ENCODE results near the gene NMT1.

Gene NMT1

DNA sequence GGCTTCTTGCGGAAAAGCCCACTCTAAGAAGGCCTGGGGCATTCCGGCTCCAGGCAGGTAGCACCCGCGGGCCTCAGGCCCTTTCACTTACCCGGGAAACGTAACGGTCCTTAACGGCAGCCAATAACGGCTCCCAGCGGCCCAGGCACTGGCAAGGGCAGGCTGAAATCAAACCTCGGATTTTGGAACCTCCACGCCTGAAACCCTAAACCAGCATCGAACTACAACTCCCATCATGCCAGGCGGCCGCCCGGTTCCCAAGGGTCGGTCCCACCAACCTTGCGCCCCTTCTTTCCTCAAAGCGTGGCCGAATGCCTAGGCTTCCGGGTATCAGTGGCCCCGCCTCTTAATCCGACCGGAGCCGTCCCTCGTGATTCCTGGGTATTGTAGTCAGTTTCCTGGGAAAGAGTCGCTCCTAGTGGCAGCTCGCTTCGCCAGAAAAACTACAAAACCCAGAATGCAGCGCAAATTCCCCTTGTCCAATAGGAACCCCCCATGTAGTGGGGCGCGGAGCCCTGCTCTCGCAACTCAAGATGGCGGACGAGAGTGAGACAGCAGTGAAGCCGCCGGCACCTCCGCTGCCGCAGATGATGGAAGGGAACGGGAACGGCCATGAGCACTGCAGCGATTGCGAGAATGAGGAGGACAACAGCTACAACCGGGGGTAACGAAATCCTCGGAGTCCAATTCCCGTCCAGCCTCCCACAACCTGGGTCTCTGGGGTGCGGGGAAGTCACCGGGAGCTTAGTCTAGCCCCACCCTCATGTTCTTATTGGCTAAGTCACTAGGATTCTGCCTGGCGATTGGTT, at the start of gene NMT1:
Gene NMT1 (plus strand): TSS at position 521 of the 809 bp plus-strand sequence. CDS start 13 bp downstream, at position 534.
- TF ChIP-seq RAD21 (IDR thresholded peaks at IDR 0.05; ENCODE audit: low read depth) (no peak), EP300 (IDR thresholded peaks at IDR 0.05; ENCODE audit: borderline replicate concordance) (no peak; the same call in 1 of the 2 replicates), EGR1 (IDR thresholded peaks at IDR 0.05) (no peak), ZBTB7A (IDR thresholded peaks at IDR 0.05; ENCODE audit: low read depth) (peak; percentile 89), CREB1 (IDR thresholded peaks at IDR 0.05; ENCODE audit: low read depth) (peak; percentile 36; the same call in 1 of the 2 replicates), TEAD4 (IDR thresholded peaks at IDR 0.05) (0 out of 2 replicates have a peak, but pooled peaks have one; percentile 9), YY1 (IDR thresholded peaks at IDR 0.05; ENCODE audit: low read depth) (peak; percentile 98), TCF12 (IDR thresholded peaks at IDR 0.05; ENCODE audit: low read depth) (peak; percentile 37; the same call in 1 of the 2 replicates), FOXM1 (IDR thresholded peaks at IDR 0.05; ENCODE audit: borderline replicate concordance, low read depth) (no peak), NFIC (IDR thresholded peaks at IDR 0.05) (peak; percentile 46; the same call in 1 of the 2 replicates), TAF1 (IDR thresholded peaks at IDR 0.05; ENCODE audit: low read depth) (peak; percentile 99), CEBPB (IDR thresholded peaks at IDR 0.05) (peak; percentile 77)
- TF ChIP-seq, protein P1, sequence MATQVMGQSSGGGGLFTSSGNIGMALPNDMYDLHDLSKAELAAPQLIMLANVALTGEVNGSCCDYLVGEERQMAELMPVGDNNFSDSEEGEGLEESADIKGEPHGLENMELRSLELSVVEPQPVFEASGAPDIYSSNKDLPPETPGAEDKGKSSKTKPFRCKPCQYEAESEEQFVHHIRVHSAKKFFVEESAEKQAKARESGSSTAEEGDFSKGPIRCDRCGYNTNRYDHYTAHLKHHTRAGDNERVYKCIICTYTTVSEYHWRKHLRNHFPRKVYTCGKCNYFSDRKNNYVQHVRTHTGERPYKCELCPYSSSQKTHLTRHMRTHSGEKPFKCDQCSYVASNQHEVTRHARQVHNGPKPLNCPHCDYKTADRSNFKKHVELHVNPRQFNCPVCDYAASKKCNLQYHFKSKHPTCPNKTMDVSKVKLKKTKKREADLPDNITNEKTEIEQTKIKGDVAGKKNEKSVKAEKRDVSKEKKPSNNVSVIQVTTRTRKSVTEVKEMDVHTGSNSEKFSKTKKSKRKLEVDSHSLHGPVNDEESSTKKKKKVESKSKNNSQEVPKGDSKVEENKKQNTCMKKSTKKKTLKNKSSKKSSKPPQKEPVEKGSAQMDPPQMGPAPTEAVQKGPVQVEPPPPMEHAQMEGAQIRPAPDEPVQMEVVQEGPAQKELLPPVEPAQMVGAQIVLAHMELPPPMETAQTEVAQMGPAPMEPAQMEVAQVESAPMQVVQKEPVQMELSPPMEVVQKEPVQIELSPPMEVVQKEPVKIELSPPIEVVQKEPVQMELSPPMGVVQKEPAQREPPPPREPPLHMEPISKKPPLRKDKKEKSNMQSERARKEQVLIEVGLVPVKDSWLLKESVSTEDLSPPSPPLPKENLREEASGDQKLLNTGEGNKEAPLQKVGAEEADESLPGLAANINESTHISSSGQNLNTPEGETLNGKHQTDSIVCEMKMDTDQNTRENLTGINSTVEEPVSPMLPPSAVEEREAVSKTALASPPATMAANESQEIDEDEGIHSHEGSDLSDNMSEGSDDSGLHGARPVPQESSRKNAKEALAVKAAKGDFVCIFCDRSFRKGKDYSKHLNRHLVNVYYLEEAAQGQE (IDR thresholded peaks at IDR 0.05; ENCODE audit: low read depth) = no peak
- TF ChIP-seq, protein P2, sequence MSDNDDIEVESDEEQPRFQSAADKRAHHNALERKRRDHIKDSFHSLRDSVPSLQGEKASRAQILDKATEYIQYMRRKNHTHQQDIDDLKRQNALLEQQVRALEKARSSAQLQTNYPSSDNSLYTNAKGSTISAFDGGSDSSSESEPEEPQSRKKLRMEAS (IDR thresholded peaks at IDR 0.05) = peak; percentile 25; the same call in 1 of the 2 replicates
- TF ChIP-seq, protein P3, sequence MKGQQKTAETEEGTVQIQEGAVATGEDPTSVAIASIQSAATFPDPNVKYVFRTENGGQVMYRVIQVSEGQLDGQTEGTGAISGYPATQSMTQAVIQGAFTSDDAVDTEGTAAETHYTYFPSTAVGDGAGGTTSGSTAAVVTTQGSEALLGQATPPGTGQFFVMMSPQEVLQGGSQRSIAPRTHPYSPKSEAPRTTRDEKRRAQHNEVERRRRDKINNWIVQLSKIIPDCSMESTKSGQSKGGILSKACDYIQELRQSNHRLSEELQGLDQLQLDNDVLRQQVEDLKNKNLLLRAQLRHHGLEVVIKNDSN (IDR thresholded peaks at IDR 0.05) = peak; percentile 47

DNA sequence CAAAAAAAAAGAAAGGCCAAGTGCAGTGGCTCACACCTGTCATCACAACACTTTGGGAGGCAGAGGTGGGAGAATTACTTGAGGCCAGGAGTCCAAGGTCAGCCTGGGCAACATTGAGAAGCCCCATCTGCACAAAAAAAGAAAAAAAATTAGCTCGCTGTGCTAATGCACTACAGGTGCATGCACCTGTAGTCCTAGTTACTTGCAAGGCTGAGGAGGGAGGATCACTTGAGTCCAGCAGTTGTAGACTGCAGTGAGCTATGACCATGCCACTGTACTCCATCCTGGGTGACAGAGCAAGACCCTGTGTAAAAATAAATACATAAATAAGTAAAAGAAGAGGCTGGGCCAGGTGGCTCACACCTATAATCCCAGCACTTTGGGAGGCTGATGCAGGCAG, 49.4 kb upstream of the NMT1 start:
- TF ChIP-seq YY1 (IDR thresholded peaks at IDR 0.05; ENCODE audit: low read depth) (no peak), TEAD4 (IDR thresholded peaks at IDR 0.05) (no peak), CEBPB (IDR thresholded peaks at IDR 0.05) (no peak)

DNA sequence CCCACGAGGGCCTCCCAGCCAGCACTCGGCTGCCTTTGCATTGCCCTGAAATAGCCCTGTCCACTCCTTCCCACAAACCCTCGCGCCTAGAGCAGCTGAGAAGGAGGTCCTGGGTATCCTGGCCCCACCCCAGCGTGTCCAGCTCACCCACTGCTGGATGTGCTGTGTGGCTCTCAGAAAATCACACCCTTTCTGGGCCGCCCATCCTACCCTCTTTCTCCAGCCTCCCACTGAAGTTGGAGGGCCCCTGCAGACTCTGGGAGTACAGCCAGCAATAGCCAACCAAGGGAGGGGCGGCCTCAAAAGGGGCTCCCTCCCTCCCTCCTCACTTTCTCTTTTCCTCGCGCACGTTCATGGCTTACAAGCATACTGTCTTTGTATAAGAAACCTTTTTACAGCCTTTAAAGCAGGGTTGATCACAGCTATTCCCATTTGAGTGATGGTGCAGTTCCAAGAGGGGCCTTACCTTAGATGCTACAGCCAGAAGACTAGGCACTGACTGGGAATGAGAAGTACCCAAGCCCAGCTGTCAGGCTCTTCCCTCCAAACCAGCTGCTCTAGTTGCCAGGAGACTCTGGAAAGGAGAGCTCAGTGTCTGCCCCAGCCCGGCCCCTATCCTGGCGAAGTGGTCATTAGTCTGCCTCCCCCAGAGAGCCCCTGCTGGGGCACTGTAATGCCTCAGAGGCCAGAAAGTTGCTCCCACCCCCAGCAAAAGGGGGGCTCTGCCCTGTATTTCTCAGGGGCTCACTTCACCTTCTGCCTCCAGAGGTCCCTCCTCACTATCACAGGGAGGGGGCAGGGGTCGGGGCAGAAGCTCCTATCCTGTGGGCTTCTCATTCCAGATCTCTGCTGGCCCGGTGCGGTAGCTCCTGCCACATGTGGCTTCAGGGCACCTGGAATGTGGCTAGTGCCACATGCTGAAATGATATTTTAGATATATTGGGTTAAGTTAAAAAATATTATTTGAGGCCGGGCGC, 47.8 kb upstream of the NMT1 start:
- TF ChIP-seq EGR1 (IDR thresholded peaks at IDR 0.05) (no peak), YY1 (IDR thresholded peaks at IDR 0.05; ENCODE audit: low read depth) (no peak), CREB1 (IDR thresholded peaks at IDR 0.05; ENCODE audit: low read depth) (no peak), TEAD4 (IDR thresholded peaks at IDR 0.05) (no peak), RAD21 (IDR thresholded peaks at IDR 0.05; ENCODE audit: low read depth) (no peak), CEBPB (IDR thresholded peaks at IDR 0.05) (no peak), ZBTB7A (IDR thresholded peaks at IDR 0.05; ENCODE audit: low read depth) (no peak), TCF12 (IDR thresholded peaks at IDR 0.05; ENCODE audit: low read depth) (no peak), EP300 (IDR thresholded peaks at IDR 0.05; ENCODE audit: borderline replicate concordance) (no peak), TAF1 (IDR thresholded peaks at IDR 0.05; ENCODE audit: low read depth) (no peak), NFIC (IDR thresholded peaks at IDR 0.05) (no peak), FOXM1 (IDR thresholded peaks at IDR 0.05; ENCODE audit: borderline replicate concordance, low read depth) (no peak)
- TF ChIP-seq, protein P2 (IDR thresholded peaks at IDR 0.05) = no peak
- TF ChIP-seq, protein P3 (IDR thresholded peaks at IDR 0.05) = no peak
- TF ChIP-seq, protein P1 (IDR thresholded peaks at IDR 0.05; ENCODE audit: low read depth) = no peak

DNA sequence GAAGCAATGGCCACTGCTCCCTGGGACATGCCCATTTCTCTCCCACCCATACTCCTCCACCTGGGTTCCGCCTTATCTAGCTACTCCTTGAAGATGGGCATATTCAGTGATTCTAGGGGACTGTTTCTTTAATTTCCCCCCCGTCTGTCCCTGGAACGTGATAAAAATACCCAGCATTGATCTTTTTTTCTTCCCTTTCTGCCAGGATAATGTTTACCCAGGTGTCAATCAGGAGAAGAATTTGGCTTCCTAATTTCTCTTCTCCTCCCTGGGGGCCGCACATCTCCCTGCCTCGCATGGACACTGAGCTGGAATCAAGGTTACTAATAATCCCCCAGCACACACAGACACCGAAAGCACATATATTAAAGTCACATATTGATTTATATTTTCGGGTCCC, 44.9 kb upstream of the NMT1 start:
- TF ChIP-seq EP300 (IDR thresholded peaks at IDR 0.05; ENCODE audit: borderline replicate concordance) = no peak
- TF ChIP-seq NFIC (IDR thresholded peaks at IDR 0.05) = no peak
- no peak for TF ChIP-seq EGR1 (IDR thresholded peaks at IDR 0.05)
- TF ChIP-seq TAF1 (IDR thresholded peaks at IDR 0.05; ENCODE audit: low read depth) = no peak
- no peak for TF ChIP-seq RAD21 (IDR thresholded peaks at IDR 0.05; ENCODE audit: low read depth)
- TF ChIP-seq, protein P1 (IDR thresholded peaks at IDR 0.05; ENCODE audit: low read depth) = no peak
- no peak for TF ChIP-seq FOXM1 (IDR thresholded peaks at IDR 0.05; ENCODE audit: borderline replicate concordance, low read depth)
- TF ChIP-seq, protein P2 (IDR thresholded peaks at IDR 0.05) = no peak
- no peak for TF ChIP-seq TEAD4 (IDR thresholded peaks at IDR 0.05)
